Tibial nerve (tissue), 4 donors: ENCODE measurements around the gene SKIC8.

ENCODE experiments used
- CTCF ChIP-seq, 5 experiments: fragments of 200-600 bp in 3 of 5; fragments of 450-650 bp in 2 of 5; sonication (generic) in 3 of 5; IDR thresholded peaks; one replicate each; pipeline ENCODE4 v1.5.1; 2016 to 2019; ENCODE audit warnings: antibody characterized with exemption in 5 of 5, mild to moderate bottlenecking in 3 of 5, moderate library complexity in 2 of 5
- EP300 ChIP-seq, 2 donors: sonication (generic); formaldehyde crosslinking; IDR thresholded peaks; one replicate each; pipeline ENCODE4 v1.6.1; 2017; ENCODE audit warnings: antibody characterized with exemption in 2 of 2, mild to moderate bottlenecking in 1 of 2

- TF ChIP-seq CTCF (IDR thresholded peaks at IDR 0.05) (no peak), EP300 (IDR thresholded peaks at IDR 0.05) (no peak)
Measured at GRCh38 chr15:78334845-78335244, 35.4 kb upstream of the SKIC8 start.
